IgD-negative memory B cell (primary cell): ENCODE measurements around the gene ITPRID1. TPM values are rescaled to one million over a fixed set of nuclear protein-coding genes. Genes with fewer than 3 reads are reported as not detected.
"Not testable (repeated sequence)": the region's sequence is repeated elsewhere in the genome, so short reads cannot be mapped to it uniquely, and the experiment has no call there.

Experiments
- H3K27ac Mint-ChIP-seq, 3 donors: one replicate each; pipeline ENCODE4 v1.8.0; 2020 to 2022; ENCODE audit warnings: mild to moderate bottlenecking in 3 of 3, mixed read lengths in 3 of 3, moderate library complexity in 1 of 3
- H3K27me3 Mint-ChIP-seq: one replicate; pipeline ENCODE4 v1.8.0; 2021; ENCODE audit warnings: mixed read lengths
- H3K36me3 Mint-ChIP-seq: one replicate; pipeline ENCODE4 v1.8.0; 2020; ENCODE audit warnings: mild to moderate bottlenecking, mixed read lengths
- H3K4me1 Mint-ChIP-seq, 3 donors: one replicate each; pipeline ENCODE4 v1.8.0; 2020 to 2022; ENCODE audit warnings: mixed read lengths in 3 of 3, mild to moderate bottlenecking in 1 of 3
- H3K4me3 Mint-ChIP-seq, 4 donors: one replicate each; pipeline ENCODE4 v1.8.0; 2020 to 2022; ENCODE audit warnings: mild to moderate bottlenecking in 4 of 4, mixed read lengths in 4 of 4, moderate library complexity in 3 of 4
- H3K9me3 Mint-ChIP-seq, 3 donors: one replicate each; pipeline ENCODE4 v1.8.0; 2020 to 2021; ENCODE audit warnings: mixed read lengths in 3 of 3, mild to moderate bottlenecking in 1 of 3
- polyA plus RNA-seq: library from polyadenylated mRNA; unstranded; fragments of 300-500 nt; fragmentation: Illumina TruSeq; gene quantifications from one replicate; pipeline ENCODE4 v1.2.3, GENCODE V29; 2021

ITPRID1 gene
- polyA plus RNA-seq, 1 donor from 2014 or later: not detected

DNA sequence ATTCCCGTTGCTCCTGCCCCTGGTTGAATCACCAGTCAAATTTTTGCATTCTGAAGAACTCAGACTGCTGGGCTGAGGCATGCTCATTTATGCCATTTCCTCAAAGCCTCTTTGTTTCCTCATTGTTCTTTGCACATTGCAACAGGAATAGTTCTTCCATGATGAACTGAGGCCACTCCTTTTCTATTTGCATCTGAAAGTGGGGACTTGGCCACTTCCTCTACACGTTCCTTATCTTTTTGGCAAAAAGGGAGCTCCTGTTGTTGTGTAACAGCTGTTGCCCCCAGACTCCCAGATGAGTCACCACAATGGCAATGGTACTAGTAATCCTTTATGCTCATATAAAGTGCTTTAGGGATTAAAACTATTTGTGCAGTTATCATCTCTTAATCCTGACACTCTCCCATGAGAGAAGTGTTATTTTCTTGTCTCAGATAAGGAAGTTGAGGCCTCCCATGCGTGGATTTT, 20.1 kb upstream of the ITPRID1 start:
- H3K4me1 Mint-ChIP-seq: no peaks in the 10 kb centered on the region
- peaks cover 0 to 3% (median 0%) of the 10 kb centered on the region in 3 donors for H3K9me3 Mint-ChIP-seq
- H3K27me3 Mint-ChIP-seq: peaks cover 1% of the 10 kb centered on the region
- no peak overlapping the region for H3K4me3 Mint-ChIP-seq
- no peak overlapping the region for H3K27ac Mint-ChIP-seq
- no peaks in the 10 kb centered on the region for H3K36me3 Mint-ChIP-seq

- no peak overlapping the region for H3K4me3 Mint-ChIP-seq
- H3K4me1 Mint-ChIP-seq: no peaks in the 10 kb centered on the region
- H3K36me3 Mint-ChIP-seq: no peaks in the 10 kb centered on the region
- H3K9me3 Mint-ChIP-seq: peaks cover 0 to 3% (median 0%) of the 10 kb centered on the region in 3 donors
- H3K27me3 Mint-ChIP-seq: peaks cover 1% of the 10 kb centered on the region
- no peak overlapping the region for H3K27ac Mint-ChIP-seq
Observed at GRCh38 chr7:31494421-31494820, 19.5 kb upstream of the ITPRID1 start.

GRCh38 chr7:31495653-31496052, 18.2 kb upstream of the ITPRID1 start:
- no peaks in the 10 kb centered on the region for H3K36me3 Mint-ChIP-seq
- no peak overlapping the region for H3K4me3 Mint-ChIP-seq
- no peaks in the 10 kb centered on the region for H3K4me1 Mint-ChIP-seq
- peaks cover 1% of the 10 kb centered on the region for H3K27me3 Mint-ChIP-seq
- no peak overlapping the region for H3K27ac Mint-ChIP-seq
- H3K9me3 Mint-ChIP-seq: peaks cover 0 to 3% (median 0%) of the 10 kb centered on the region in 3 donors

DNA sequence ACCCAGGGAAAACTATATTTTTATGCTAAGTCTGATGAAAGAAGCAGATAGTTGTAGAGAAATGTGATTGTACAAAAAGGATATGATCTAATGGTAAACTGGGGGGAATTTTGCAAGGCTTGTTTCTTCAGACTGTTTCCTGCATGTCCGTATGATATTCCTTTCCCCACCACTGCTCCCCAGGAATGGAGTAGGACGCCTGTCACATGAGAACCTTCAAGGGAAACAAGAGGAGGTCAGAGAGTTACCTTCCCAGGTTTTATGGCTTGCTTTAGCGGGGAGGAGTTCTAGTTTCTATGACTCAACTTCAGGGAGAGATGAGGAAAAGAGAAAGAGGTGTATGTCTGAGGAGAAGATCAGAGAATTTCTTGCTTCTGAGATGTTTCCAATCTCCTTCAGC, 16.4 kb upstream of the ITPRID1 start:
- H3K36me3 Mint-ChIP-seq: no peaks in the 10 kb centered on the region
- H3K9me3 Mint-ChIP-seq: peaks cover 0 to 5% (median 0%) of the 10 kb centered on the region in 3 donors
- H3K4me3 Mint-ChIP-seq: no peak overlapping the region
- H3K4me1 Mint-ChIP-seq: no peaks in the 10 kb centered on the region
- H3K27me3 Mint-ChIP-seq: peaks cover 1% of the 10 kb centered on the region
- H3K27ac Mint-ChIP-seq: no peak overlapping the region

- H3K9me3 Mint-ChIP-seq: peaks cover 0 to 2% (median 0%) of the 10 kb centered on the region in 3 donors
- H3K27me3 Mint-ChIP-seq: no peaks in the 10 kb centered on the region
- H3K4me1 Mint-ChIP-seq: no peaks in the 10 kb centered on the region
- H3K27ac Mint-ChIP-seq: no peak overlapping the region
- no peak overlapping the region for H3K4me3 Mint-ChIP-seq
- no peaks in the 10 kb centered on the region for H3K36me3 Mint-ChIP-seq
Observed at GRCh38 chr7:31500656-31501055, 13.2 kb upstream of the ITPRID1 start.

GRCh38 chr7:31508823-31509222, 5.1 kb upstream of the ITPRID1 start:
- Mint-ChIP-seq H3K4me1 (peaks cover 0 to 4% (median 0%) of the 10 kb centered on the region in 3 donors), H3K4me3 (no peak overlapping the region), H3K27me3 (no peaks in the 10 kb centered on the region), H3K36me3 (peaks cover 2% of the 10 kb centered on the region), H3K27ac (no peak overlapping the region), H3K9me3 (peaks cover 0 to 4% (median 3%) of the 10 kb centered on the region in 3 donors)

GRCh38 chr7:31512166-31512565, 1.7 kb upstream of the ITPRID1 start:
- peaks cover 2% of the 10 kb centered on the region for H3K36me3 Mint-ChIP-seq
- H3K27me3 Mint-ChIP-seq: no peaks in the 10 kb centered on the region
- H3K4me1 Mint-ChIP-seq: peaks cover 0 to 4% (median 0%) of the 10 kb centered on the region in 3 donors
- H3K9me3 Mint-ChIP-seq: peaks cover 0 to 4% (median 3%) of the 10 kb centered on the region in 3 donors
- no peak overlapping the region for H3K27ac Mint-ChIP-seq
- no peak overlapping the region for H3K4me3 Mint-ChIP-seq

DNA sequence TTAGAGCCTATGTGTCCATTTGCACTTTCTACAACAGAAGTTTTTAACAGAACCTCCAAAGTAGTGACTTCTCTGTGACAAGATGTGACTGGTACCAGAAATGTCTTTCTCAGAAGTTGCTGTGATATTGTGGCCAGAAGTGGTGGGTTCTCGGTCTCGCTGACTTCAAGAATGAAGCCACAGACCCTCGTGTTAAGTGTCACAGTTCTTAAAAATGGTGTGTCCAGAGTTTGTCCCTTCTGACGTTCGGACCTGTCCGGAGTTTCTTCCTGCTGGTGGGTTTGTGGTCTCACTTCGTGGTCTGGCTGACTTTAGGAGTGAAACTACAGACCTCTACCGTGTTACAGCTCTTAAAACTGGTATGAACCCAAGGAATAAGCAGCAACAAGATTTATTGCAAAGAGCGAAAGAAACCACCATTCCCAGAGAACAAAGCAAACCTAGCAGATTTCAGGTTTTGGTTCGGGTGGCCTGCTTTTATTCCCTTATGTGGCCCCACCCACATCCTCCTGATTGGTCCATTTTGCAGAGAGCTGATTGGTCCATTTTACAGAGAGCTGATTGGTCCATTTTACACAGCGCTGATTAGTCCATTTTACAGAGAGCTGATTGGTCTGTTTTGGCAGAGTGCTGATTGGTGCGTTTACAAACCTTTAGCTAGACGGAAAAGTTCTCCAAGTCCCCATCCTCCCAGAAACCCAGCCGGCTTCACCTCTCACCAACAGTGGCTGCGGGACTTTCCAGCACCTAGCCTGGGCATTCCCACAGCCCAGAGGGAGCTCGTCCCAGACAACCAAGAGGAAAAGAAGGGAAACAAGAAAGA, 3.0 kb downstream of the ITPRID1 start:
- Mint-ChIP-seq H3K9me3 (peaks cover 0 to 5% (median 2%) of the 10 kb centered on the region in 3 donors), H3K27me3 (no peaks in the 10 kb centered on the region), H3K4me3 (no peak overlapping the region), H3K4me1 (no peaks in the 10 kb centered on the region), H3K36me3 (no peaks in the 10 kb centered on the region), H3K27ac (no peak overlapping the region)

DNA sequence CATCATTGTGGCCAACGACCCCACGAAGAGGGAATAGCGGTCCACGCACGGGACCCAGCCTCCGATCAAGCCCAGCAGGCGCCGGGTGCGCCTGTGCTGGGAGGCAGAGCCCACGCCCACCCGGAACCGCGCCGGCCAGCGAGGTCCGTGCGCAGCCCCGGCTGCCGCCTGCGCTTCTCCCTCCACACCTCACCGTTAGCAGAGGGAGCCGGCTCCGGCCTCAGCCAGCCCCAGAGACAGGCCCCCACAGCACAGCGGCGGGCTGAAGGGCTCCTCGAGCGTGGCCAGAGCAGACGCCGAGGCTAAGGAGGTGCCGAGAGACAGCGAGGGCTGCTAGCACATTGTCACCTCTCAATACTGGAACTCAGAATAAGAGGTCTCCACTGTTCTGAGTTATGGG, 3.6 kb downstream of the ITPRID1 start:
- Mint-ChIP-seq H3K27me3 (no peaks in the 10 kb centered on the region), H3K4me1 (no peaks in the 10 kb centered on the region), H3K27ac (no peak overlapping the region), H3K9me3 (peaks cover 0 to 5% (median 4%) of the 10 kb centered on the region in 3 donors), H3K4me3 (no peak overlapping the region), H3K36me3 (no peaks in the 10 kb centered on the region)

GRCh38 chr7:31518766-31519165, 4.9 kb downstream of the ITPRID1 start:
- peaks cover 0 to 5% (median 5%) of the 10 kb centered on the region in 3 donors for H3K9me3 Mint-ChIP-seq
- no peak overlapping the region for H3K4me3 Mint-ChIP-seq
- no peak overlapping the region for H3K27ac Mint-ChIP-seq
- H3K4me1 Mint-ChIP-seq: no peaks in the 10 kb centered on the region
- no peaks in the 10 kb centered on the region for H3K27me3 Mint-ChIP-seq
- H3K36me3 Mint-ChIP-seq: no peaks in the 10 kb centered on the region

DNA sequence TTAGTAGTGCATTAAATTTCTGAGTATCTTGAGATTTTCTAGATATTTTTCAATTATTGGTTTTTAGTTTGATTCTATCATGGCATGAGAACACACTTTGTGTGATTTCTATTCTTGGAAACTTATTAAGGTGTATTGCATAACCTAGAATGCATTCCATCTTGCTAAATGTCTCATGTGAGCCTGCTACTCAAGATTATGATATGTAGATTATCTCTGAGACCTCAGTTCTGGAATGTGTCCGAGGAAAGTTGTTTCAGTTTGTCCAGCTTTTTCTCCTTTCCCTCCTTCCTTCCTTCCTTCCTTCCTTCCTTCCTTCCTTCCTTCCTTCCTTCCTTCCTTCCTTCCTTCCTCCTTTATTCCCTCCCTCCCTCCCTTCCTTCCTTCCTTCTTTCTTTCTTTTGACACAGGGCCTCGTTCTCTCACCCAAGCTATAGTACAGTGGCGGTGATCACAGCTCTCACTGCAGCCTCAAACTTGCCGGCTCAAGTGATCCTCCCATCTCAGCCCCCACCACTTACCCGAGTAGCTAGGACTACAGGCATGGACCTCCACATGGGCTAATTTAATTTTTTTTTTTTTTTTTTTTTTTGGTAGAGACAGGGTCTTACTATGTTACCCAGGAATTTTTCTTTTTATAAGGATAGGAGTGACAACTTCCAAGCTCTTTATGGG, 7.6 kb downstream of the ITPRID1 start:
- H3K27me3 Mint-ChIP-seq: no peaks in the 10 kb centered on the region
- H3K4me3 Mint-ChIP-seq: no peak overlapping the region
- H3K27ac Mint-ChIP-seq: no peak overlapping the region
- peaks cover 0 to 8% (median 5%) of the 10 kb centered on the region in 3 donors for H3K9me3 Mint-ChIP-seq
- H3K4me1 Mint-ChIP-seq: no peaks in the 10 kb centered on the region
- H3K36me3 Mint-ChIP-seq: no peaks in the 10 kb centered on the region

GRCh38 chr7:31526864-31527263, 13.0 kb downstream of the ITPRID1 start:
- no peak overlapping the region for H3K27ac Mint-ChIP-seq
- no peaks in the 10 kb centered on the region for H3K27me3 Mint-ChIP-seq
- H3K36me3 Mint-ChIP-seq: no peaks in the 10 kb centered on the region
- H3K4me1 Mint-ChIP-seq: no peaks in the 10 kb centered on the region
- H3K4me3 Mint-ChIP-seq: no peak overlapping the region
- peaks cover 0 to 3% (median 3%) of the 10 kb centered on the region in 3 donors for H3K9me3 Mint-ChIP-seq

GRCh38 chr7:31529103-31529502, 15.2 kb downstream of the ITPRID1 start:
- no peaks in the 10 kb centered on the region for H3K27me3 Mint-ChIP-seq
- no peak overlapping the region for H3K4me3 Mint-ChIP-seq
- H3K9me3 Mint-ChIP-seq: peaks cover 0 to 3% (median 0%) of the 10 kb centered on the region in 3 donors
- no peaks in the 10 kb centered on the region for H3K36me3 Mint-ChIP-seq
- H3K27ac Mint-ChIP-seq: no peak overlapping the region
- H3K4me1 Mint-ChIP-seq: no peaks in the 10 kb centered on the region

DNA sequence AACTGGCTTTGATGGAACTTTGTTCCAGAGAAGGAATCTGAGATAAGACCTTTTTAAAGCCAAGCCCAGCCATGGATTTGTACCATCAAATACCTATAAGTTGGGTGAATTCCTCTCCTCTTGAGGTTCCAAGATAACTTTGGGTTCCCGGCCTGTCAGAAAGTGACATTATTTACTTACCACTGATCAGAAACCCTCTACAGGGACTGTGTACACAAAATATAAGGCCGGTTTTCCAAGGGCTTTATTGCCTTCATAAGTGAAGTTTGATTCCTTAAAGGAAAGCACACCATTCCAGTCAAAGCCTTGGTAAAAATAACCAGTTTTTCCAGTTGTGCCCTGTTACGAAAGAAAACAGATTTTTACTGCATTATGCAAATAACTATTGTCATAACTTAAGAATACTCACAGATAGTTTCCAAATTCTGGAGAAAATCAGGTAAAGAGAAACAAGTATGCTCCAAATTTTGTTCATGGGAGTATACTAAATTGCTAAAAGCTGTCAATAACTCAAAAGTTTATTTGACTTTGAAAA, 26.8 kb downstream of the ITPRID1 start:
- not testable (repeated sequence) for H3K4me1 Mint-ChIP-seq, H3K27me3 Mint-ChIP-seq, H3K27ac Mint-ChIP-seq, H3K9me3 Mint-ChIP-seq, H3K4me3 Mint-ChIP-seq, H3K36me3 Mint-ChIP-seq

DNA sequence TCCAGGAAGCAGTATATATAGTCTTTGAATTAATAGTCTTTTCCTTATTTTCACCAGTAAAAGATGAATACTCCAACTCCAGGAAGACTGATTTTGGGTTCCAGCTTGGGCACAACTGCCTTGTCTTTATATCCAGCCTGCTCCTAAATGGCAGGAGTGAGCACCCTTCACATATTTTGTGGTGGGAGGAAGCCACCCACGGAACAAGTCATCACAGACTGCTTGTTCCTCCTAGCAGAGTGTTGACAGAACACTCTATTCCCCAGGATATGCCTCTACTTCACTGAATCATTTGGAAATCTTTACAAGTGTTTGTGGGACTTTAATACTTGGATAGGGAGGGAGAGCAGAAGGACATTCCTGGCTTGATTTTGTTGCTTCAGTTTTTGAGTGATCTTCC, 31.7 kb downstream of the ITPRID1 start:
- Mint-ChIP-seq H3K4me3 (no peak overlapping the region), H3K4me1 (no peaks in the 10 kb centered on the region), H3K9me3 (no peaks in the 10 kb centered on the region), H3K36me3 (no peaks in the 10 kb centered on the region), H3K27ac (no peak overlapping the region), H3K27me3 (no peaks in the 10 kb centered on the region)
